Endothelial cell of umbilical vein (primary cell): ENCODE measurements around the gene ARHGAP30. TPM values are rescaled to one million over a fixed set of nuclear protein-coding genes. Genes with fewer than 3 reads are reported as not detected.

Source experiments
- BruUV-seq: library from RNA; stranded (reverse); fragments of 400-500 nt; replicated peaks from 2 replicates; lab custom pipeline; 2021; lab: Mats Ljungman, UMichigan
- CTCF ChIA-PET: fragments of 300-600, 350-600 bp; sonication (Branson Sonifier 250); formaldehyde crosslinking; loops from one replicate; lab custom pipeline; 2021; ENCODE audit warnings: antibody characterized with exemption, inconsistent platforms; lab: Charles Lee
- POLR2A ChIA-PET: fragments of 300-600, 350-600 bp; sonication (Branson Sonifier 250); formaldehyde crosslinking; loops from one replicate; lab custom pipeline; 2021; ENCODE audit warnings: antibody characterized with exemption, inconsistent platforms; lab: Charles Lee
- DNase-seq: peaks from one replicate; pipeline ENCODE4 v3.0.0-alpha.2; 2011; ENCODE audit warnings: low read depth, low spot score
- FAIRE-seq: peaks from 2 replicates; lab custom pipeline; 2011; peaks lifted over from hg19 to GRCh38; lab: Jason Lieb, UNC
- H2AFZ ChIP-seq: 2 replicates; pipeline ENCODE4 v1.6.0; 2012; ENCODE audit warnings: low read depth, low read length, control low read depth, inconsistent platforms
- H3K27ac ChIP-seq: 2 replicates; pipeline ENCODE4 v1.5.1; 2011; ENCODE audit warnings: low read depth, mild to moderate bottlenecking, control low read depth, low read length, moderate library complexity; ENCODE audit not compliant: insufficient read depth
- H3K27me3 ChIP-seq, 2 experiments: 2 replicates each; pipeline versions ENCODE4 v1.6.0 to v1.6.1; 2011; ENCODE audit warnings: low read length in 2 of 2, mixed read lengths in 1 of 2; ENCODE audit not compliant: control insufficient read depth in 2 of 2, insufficient read depth in 2 of 2
- H3K36me3 ChIP-seq, 2 experiments: 2 replicates in 1 of 2; 3 replicates in 1 of 2; pipeline ENCODE4 v1.5.1; 2011; ENCODE audit warnings: low read length in 2 of 2, mild to moderate bottlenecking in 1 of 2, moderate library complexity in 1 of 2; ENCODE audit not compliant: control insufficient read depth in 2 of 2, insufficient read depth in 2 of 2; ENCODE audit errors: extremely low read depth in 1 of 2
- H3K4me1 ChIP-seq: 3 replicates; pipeline ENCODE4 v1.5.1; 2011; ENCODE audit warnings: mild to moderate bottlenecking, low read length; ENCODE audit not compliant: control insufficient read depth, insufficient read depth; ENCODE audit errors: extremely low read depth
- H3K4me2 ChIP-seq: 2 replicates; pipeline ENCODE4 v1.6.1; 2011; ENCODE audit warnings: low read length, control low read depth, mixed read lengths; ENCODE audit not compliant: insufficient read depth
- H3K4me3 ChIP-seq, 3 experiments: fragments of 200-600 bp in 1 of 3; sonication (generic), shearing (Covaris generic) in 1 of 3; replicated peaks in 1 of 3; 2 replicates each; pipeline ENCODE4 v1.5.1; 2011 to 2016; ENCODE audit warnings: control low read depth in 3 of 3, low read length in 3 of 3, mild to moderate bottlenecking in 2 of 3, inconsistent platforms in 1 of 3, low read depth in 1 of 3, moderate library complexity in 1 of 3; ENCODE audit not compliant: insufficient read depth in 1 of 3
- H3K79me2 ChIP-seq: 2 replicates; pipeline ENCODE4 v1.6.0; 2012; ENCODE audit warnings: low read length, inconsistent platforms; ENCODE audit not compliant: control insufficient read depth, insufficient read depth
- H3K9ac ChIP-seq: replicated peaks from 2 replicates; pipeline ENCODE3; 2011; ENCODE audit warnings: low read length, control low read depth; ENCODE audit not compliant: insufficient read depth; ENCODE audit errors: extremely low read depth
- H3K9me1 ChIP-seq: replicated peaks from 3 replicates; pipeline ENCODE4 v1.6.0; 2011; ENCODE audit warnings: mild to moderate bottlenecking, low read length; ENCODE audit not compliant: control insufficient read depth, insufficient read depth; ENCODE audit errors: extremely low read depth
- H3K9me3 ChIP-seq: replicated peaks from 2 replicates; pipeline ENCODE4 v1.5.1; 2012; ENCODE audit warnings: low read length, inconsistent platforms; ENCODE audit not compliant: control insufficient read depth, insufficient read depth
- H4K20me1 ChIP-seq: replicated peaks from 2 replicates; pipeline ENCODE3; 2011; ENCODE audit warnings: mild to moderate bottlenecking, low read length; ENCODE audit not compliant: control insufficient read depth, insufficient read depth; ENCODE audit errors: extremely low read depth
- CTCF ChIP-seq, 2 donors: IDR thresholded peaks; 1 replicate in 1 of 2; 2 replicates in 1 of 2; pipeline ENCODE4 v1.5.1; 2011; ENCODE audit warnings: low read length in 2 of 2, mild to moderate bottlenecking in 2 of 2, moderate library complexity in 2 of 2, control low read depth in 1 of 2, inconsistent platforms in 1 of 2, low read depth in 1 of 2; ENCODE audit not compliant: insufficient read depth in 1 of 2; ENCODE audit errors: extremely low read depth in 1 of 2
- EZH2 ChIP-seq: IDR thresholded peaks from 2 replicates; pipeline ENCODE4 v1.6.1; 2012; ENCODE audit warnings: borderline replicate concordance, low read depth, mild to moderate bottlenecking, moderate library complexity, low read length, inconsistent platforms; ENCODE audit not compliant: severe bottlenecking
- FOS ChIP-seq: IDR thresholded peaks from 2 replicates; pipeline ENCODE4 v1.6.1; 2011; ENCODE audit warnings: mild to moderate bottlenecking, low read length, moderate library complexity, borderline replicate concordance; ENCODE audit not compliant: insufficient read depth
- GATA2 ChIP-seq: IDR thresholded peaks from 2 replicates; pipeline ENCODE4 v1.7.0; 2011; ENCODE audit warnings: low read depth, mild to moderate bottlenecking, moderate library complexity, mixed read lengths, low read length; ENCODE audit not compliant: insufficient read length, insufficient read depth
- JUN ChIP-seq: IDR thresholded peaks from 2 replicates; pipeline ENCODE4 v1.6.1; 2011; ENCODE audit warnings: borderline replicate concordance, low read depth; ENCODE audit not compliant: insufficient read length, insufficient read depth
- MAX ChIP-seq: IDR thresholded peaks from 2 replicates; pipeline ENCODE4 v1.6.1; 2011; ENCODE audit not compliant: insufficient read depth, insufficient read length
- MYC ChIP-seq: IDR thresholded peaks from one replicate; pipeline ENCODE4 v1.6.1; 2011; ENCODE audit warnings: mild to moderate bottlenecking, low read depth, low read length
- POLR2A ChIP-seq: IDR thresholded peaks from 2 replicates; pipeline ENCODE4 v1.6.1; 2012; ENCODE audit warnings: low read depth, mild to moderate bottlenecking, control low read depth, low read length
- POLR2AphosphoS5 ChIP-seq: IDR thresholded peaks from 2 replicates; pipeline ENCODE4 v1.6.1; 2012; ENCODE audit warnings: low read depth, mild to moderate bottlenecking, control low read depth, low read length, moderate library complexity; ENCODE audit not compliant: insufficient read depth
- dilution Hi-C: fragments of 300-500 bp; cut with MboI; formaldehyde crosslinking; loops from one replicate; pipeline ENCODE4 v1.15.0; 2019; ENCODE audit warnings: low sequenced_read_pairs; ENCODE audit not compliant: extremely low pct_ligation_motif_present
- intact Hi-C: fragments of 100-400 bp; cut with micrococcal nuclease; formaldehyde crosslinking; loops from one replicate; pipeline ENCODE4 v1.10.0; 2022
- polyA plus RNA-seq, 4 experiments: library from polyadenylated mRNA; depleted of rRNA in 3 of 4; stranded (reverse) in 3 of 4; unstranded in 1 of 4; fragments of >200 nt; gene quantifications; 2 replicates each; pipeline versions ENCODE4 v1.2.1 to v1.2.3, GENCODE V29; 2011 to 2012; ENCODE audit warnings: missing spikeins in 1 of 4
- total RNA-seq: library from RNA; stranded (reverse); gene quantifications from 2 replicates; pipeline ENCODE4 v1.2.3, GENCODE V29; 2021

Gene ARHGAP30
- total and polyA plus RNA-seq, 2 donors (not counting 3 experiments of a cell fraction or from before 2014, with no cell fraction given): not detected

GRCh38 chr1:161009602-161010211 lies 60.0 kb downstream of the ARHGAP30 start:
- ChIA-PET POLR2A (no interaction called here), CTCF (interaction anchor here (6.4 kb wide), 1 partner anchor 12 kb away, joined by 86 read pairs; no protein-coding TSS in a partner anchor)
- Histone ChIP-seq H3K27ac (no peak overlapping the region), H2AFZ (no peak overlapping the region), H3K4me1 (peaks cover 25% of the 10 kb centered on the region), H3K9ac (no peak overlapping the region), H3K4me3 (no peak overlapping the region), H3K9me3 (no peaks in the 10 kb centered on the region), H3K79me2 (peaks cover 28% of the 10 kb centered on the region), H3K36me3 (no peaks in the 10 kb centered on the region), H4K20me1 (no peaks in the 10 kb centered on the region), H3K9me1 (no peaks in the 10 kb centered on the region), H3K27me3 (no peaks in the 10 kb centered on the region), H3K4me2 (no peak overlapping the region)
- intact Hi-C loops: no loop called here
- FAIRE-seq: no peak
- no peak for TF ChIP-seq FOS
- no peak for TF ChIP-seq GATA2
- no peak for TF ChIP-seq JUN
- no peak for TF ChIP-seq CTCF (IDR thresholded peaks at IDR 0.05; ENCODE audit: extremely low read depth in 1 of 2, insufficient read depth in 1 of 2, low read depth in 1 of 2, low read length in 2 of 2)
- no peak for TF ChIP-seq POLR2AphosphoS5
- no peak for TF ChIP-seq POLR2A
- TF ChIP-seq MAX: no peak
- no peak for TF ChIP-seq MYC
- no peak for TF ChIP-seq EZH2
- no TSS peak for BruUV-seq
- dilution Hi-C loops: no loop called here
- no peak for DNase-seq
